ENCODE measurements around the gene E4F1.

DNA sequence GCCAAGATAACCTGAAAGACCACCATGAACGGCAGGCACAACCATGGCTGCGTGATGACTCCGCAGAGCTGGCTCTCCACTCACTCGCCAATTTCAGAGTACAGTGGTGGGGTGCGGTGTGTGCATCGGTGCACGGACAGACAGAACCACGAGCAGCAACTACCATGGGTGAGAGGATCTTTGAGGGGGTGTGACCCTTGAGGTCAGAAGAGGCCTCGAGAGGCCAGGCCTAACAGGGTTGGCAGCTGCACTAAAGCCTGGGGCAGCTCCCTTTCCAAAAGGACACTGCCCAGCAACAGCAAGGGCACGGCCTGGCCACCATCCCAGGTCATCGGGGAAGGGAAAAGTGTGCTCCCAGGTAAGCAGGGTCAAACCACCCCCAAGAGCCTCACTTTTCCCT, 29.9 kb downstream of the E4F1 start:
- TF ChIP-seq, protein P1, sequence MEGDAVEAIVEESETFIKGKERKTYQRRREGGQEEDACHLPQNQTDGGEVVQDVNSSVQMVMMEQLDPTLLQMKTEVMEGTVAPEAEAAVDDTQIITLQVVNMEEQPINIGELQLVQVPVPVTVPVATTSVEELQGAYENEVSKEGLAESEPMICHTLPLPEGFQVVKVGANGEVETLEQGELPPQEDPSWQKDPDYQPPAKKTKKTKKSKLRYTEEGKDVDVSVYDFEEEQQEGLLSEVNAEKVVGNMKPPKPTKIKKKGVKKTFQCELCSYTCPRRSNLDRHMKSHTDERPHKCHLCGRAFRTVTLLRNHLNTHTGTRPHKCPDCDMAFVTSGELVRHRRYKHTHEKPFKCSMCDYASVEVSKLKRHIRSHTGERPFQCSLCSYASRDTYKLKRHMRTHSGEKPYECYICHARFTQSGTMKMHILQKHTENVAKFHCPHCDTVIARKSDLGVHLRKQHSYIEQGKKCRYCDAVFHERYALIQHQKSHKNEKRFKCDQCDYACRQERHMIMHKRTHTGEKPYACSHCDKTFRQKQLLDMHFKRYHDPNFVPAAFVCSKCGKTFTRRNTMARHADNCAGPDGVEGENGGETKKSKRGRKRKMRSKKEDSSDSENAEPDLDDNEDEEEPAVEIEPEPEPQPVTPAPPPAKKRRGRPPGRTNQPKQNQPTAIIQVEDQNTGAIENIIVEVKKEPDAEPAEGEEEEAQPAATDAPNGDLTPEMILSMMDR (IDR thresholded peaks at IDR 0.05), result no peak
- TF ChIP-seq POLR2A (IDR thresholded peaks at IDR 0.05) (no peak), EP300 (IDR thresholded peaks at IDR 0.05) (no peak)
